Uterus (tissue), 4 donors: ENCODE data around the gene B3GNT9. TPM values are rescaled to one million over a fixed set of nuclear protein-coding genes. Genes with fewer than 3 reads are reported as not detected.
A peak's percentile ranks its signal among the peaks of the same experiment; 100 is the strongest.

Source experiments
- DNase-seq, 2 donors: peaks; one replicate each; pipeline ENCODE4 v3.0.0-alpha.2; 2019 to 2020
- H3K27ac ChIP-seq, 2 donors: fragments of 200-600 bp; sonication (generic); 1 replicate in 1 of 2; 2 replicates in 1 of 2; pipeline ENCODE4 v1.5.1; 2016 to 2018
- H3K27me3 ChIP-seq, 2 donors: fragments of 200-600 bp; sonication (generic); one replicate each; pipeline ENCODE4 v1.5.1; 2018 to 2019; ENCODE audit warnings: control low read depth in 1 of 2
- H3K36me3 ChIP-seq, 2 donors: fragments of 200-600 bp; sonication (generic); one replicate each; pipeline ENCODE4 v1.5.1; 2019; ENCODE audit warnings: control low read depth in 1 of 2
- H3K4me1 ChIP-seq, 2 donors: fragments of 200-600 bp; sonication (generic); one replicate each; pipeline ENCODE4 v1.5.1; 2018 to 2019; ENCODE audit warnings: control low read depth in 1 of 2
- H3K4me3 ChIP-seq, 2 donors: fragments of 200-600 bp; sonication (generic); 1 replicate in 1 of 2; 2 replicates in 1 of 2; pipeline ENCODE4 v1.5.1; 2018 to 2019; ENCODE audit warnings: mild to moderate bottlenecking in 1 of 2
- H3K9me3 ChIP-seq, 2 donors: fragments of 200-600 bp; sonication (generic); one replicate each; pipeline ENCODE4 v1.5.1; 2019; ENCODE audit warnings: control low read depth in 1 of 2
- POLR2A ChIP-seq, 2 donors: fragments of 450-650 bp; IDR thresholded peaks; one replicate each; pipeline ENCODE4 v1.6.1; 2016; ENCODE audit warnings: antibody characterized with exemption in 2 of 2, mild to moderate bottlenecking in 1 of 2, moderate library complexity in 1 of 2
- intact Hi-C: fragments of 100-400 bp; cut with DNase I; formaldehyde crosslinking; loops from one replicate; pipeline ENCODE4 v1.15.1; 2023; ENCODE audit warnings: low total_unique reads
- total RNA-seq, 4 donors: library from RNA; depleted of rRNA in 3 of 4; stranded (reverse); fragments of >200 nt in 3 of 4; gene quantifications; one replicate each; pipeline versions ENCODE4 v1.1.0 to v1.2.4, GENCODE V29; 2014 to 2023
- TF ChIP-seq, protein P1 (sequence below), 4 experiments: fragments of 200-600 bp in 2 of 4; fragments of 450-650 bp in 2 of 4; sonication (generic) in 2 of 4; IDR thresholded peaks; one replicate each; pipeline ENCODE4 v1.5.1; 2016 to 2019; ENCODE audit warnings: antibody characterized with exemption in 4 of 4, mild to moderate bottlenecking in 2 of 4, moderate library complexity in 1 of 4
- donor health status: DM: yes; HTN: yes; CAD: no.

Gene B3GNT9
- total RNA-seq, 4 donors from 2014 or later, result 2.4 to 40.1 (median 15.1) TPM

DNA sequence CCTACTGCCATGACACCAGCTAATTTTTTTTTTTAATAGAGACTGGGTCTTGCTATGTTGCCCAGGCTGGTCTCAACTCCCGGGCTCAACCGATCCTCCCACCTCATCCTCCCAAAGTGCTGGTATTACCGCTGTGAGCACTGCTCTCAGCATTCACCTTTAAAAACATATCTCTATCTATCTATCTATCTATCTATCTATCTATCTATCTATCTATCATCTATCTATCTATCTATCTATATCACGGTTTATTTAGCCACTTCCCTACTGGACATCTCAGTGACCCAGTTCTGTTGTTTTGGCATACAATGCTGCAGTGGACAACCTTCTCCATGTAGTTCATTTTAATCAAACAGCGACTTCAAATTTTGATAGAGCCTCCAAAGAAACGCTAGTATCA is 42.3 kb downstream of the B3GNT9 start:
- Histone ChIP-seq H3K4me1 (peaks cover 0 to 8% of the 10 kb centered on the region in 2 donors), H3K27ac (no peak overlapping the region), H3K36me3 (no peaks in the 10 kb centered on the region), H3K4me3 (no peak overlapping the region), H3K27me3 (no peaks in the 10 kb centered on the region), H3K9me3 (no peaks in the 10 kb centered on the region)
- TF ChIP-seq, protein P1, sequence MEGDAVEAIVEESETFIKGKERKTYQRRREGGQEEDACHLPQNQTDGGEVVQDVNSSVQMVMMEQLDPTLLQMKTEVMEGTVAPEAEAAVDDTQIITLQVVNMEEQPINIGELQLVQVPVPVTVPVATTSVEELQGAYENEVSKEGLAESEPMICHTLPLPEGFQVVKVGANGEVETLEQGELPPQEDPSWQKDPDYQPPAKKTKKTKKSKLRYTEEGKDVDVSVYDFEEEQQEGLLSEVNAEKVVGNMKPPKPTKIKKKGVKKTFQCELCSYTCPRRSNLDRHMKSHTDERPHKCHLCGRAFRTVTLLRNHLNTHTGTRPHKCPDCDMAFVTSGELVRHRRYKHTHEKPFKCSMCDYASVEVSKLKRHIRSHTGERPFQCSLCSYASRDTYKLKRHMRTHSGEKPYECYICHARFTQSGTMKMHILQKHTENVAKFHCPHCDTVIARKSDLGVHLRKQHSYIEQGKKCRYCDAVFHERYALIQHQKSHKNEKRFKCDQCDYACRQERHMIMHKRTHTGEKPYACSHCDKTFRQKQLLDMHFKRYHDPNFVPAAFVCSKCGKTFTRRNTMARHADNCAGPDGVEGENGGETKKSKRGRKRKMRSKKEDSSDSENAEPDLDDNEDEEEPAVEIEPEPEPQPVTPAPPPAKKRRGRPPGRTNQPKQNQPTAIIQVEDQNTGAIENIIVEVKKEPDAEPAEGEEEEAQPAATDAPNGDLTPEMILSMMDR (IDR thresholded peaks at IDR 0.05), result no peak
- no peak for TF ChIP-seq POLR2A (IDR thresholded peaks at IDR 0.05)
- DNase-seq, result no peak
- intact Hi-C loops, result no loop called here

DNA sequence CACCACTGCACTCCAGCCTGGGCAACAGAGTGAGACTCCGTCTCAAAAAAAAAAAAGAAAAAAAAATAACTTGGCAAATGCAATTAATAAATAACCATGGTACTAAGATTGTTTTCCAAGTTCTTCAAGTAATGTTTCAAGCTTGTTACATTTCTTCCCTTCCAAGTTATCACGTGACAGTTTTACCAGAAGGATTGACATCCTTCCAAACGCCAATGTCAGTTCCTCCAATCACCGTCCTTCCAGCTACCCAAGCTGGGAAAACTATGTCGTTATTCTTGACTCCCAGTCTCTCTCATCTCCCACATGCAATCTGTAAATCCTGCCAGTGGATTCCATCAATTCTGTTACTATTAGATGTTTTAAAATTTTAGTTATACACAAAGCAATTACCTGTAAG is 44.9 kb downstream of the B3GNT9 start:
- no peaks in the 10 kb centered on the region for H3K9me3 ChIP-seq
- peaks cover 0 to 7% of the 10 kb centered on the region in 2 donors for H3K4me1 ChIP-seq
- no peak overlapping the region for H3K4me3 ChIP-seq
- no peaks in the 10 kb centered on the region for H3K27me3 ChIP-seq
- TF ChIP-seq, protein P1 (IDR thresholded peaks at IDR 0.05), result no peak
- TF ChIP-seq POLR2A (IDR thresholded peaks at IDR 0.05), result no peak
- intact Hi-C loops, result no loop called here
- no peak for DNase-seq
- H3K36me3 ChIP-seq, result no peaks in the 10 kb centered on the region
- H3K27ac ChIP-seq, result no peak overlapping the region

DNA sequence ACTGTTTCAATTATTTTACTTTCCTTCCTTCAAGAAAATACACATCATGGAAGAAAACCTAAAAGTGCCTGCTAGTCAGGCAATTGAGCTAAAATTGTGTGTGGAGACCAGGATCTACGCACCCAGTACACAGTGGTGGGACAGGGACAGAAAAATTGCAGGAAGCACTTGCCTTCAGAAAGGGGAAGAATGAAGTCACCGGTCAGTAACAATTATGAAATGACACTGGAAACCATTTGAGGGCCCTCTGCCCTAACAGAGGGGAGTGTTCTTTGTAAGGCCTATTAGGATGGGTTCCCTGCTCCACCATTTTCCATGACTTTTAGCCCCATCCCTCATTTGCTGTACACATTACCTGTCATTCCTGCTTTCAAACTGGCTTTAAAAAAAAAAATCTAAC is 45.6 kb downstream of the B3GNT9 start:
- peaks cover 0 to under 1% of the 10 kb centered on the region in 2 donors for H3K4me1 ChIP-seq
- TF ChIP-seq, protein P1 (IDR thresholded peaks at IDR 0.05), result no peak
- no peak for TF ChIP-seq POLR2A (IDR thresholded peaks at IDR 0.05)
- no peak for DNase-seq
- no peaks in the 10 kb centered on the region for H3K9me3 ChIP-seq
- H3K4me3 ChIP-seq, result no peak overlapping the region
- intact Hi-C loops, result no loop called here
- H3K36me3 ChIP-seq, result no peaks in the 10 kb centered on the region
- no peaks in the 10 kb centered on the region for H3K27me3 ChIP-seq
- H3K27ac ChIP-seq, result no peak overlapping the region

DNA sequence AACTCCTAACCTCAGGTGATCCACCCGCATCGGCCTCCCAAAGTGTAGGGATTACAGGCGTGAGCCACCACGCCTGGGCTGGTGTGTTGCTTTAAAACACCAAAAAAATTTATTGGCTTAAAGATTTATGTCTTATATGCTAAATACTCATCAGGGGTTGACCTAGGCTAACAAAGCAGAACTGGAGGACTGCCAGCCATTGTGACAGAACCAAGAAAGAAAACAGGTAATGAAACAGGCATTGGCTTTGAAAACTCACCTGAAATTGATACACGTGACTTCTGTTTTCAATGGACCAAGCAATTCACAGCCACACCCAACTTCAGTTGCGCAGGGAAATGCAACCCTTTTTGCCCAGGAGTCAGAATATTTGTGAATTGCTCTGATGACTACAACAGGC is 46.0 kb downstream of the B3GNT9 start:
- Histone ChIP-seq H3K4me1 (no peaks in the 10 kb centered on the region), H3K4me3 (no peak overlapping the region), H3K9me3 (no peaks in the 10 kb centered on the region), H3K36me3 (no peaks in the 10 kb centered on the region), H3K27me3 (no peaks in the 10 kb centered on the region), H3K27ac (no peak overlapping the region)
- TF ChIP-seq POLR2A (IDR thresholded peaks at IDR 0.05), result no peak
- TF ChIP-seq, protein P1 (IDR thresholded peaks at IDR 0.05), result no peak
- no peak for DNase-seq
- intact Hi-C loops, result no loop called here

DNA sequence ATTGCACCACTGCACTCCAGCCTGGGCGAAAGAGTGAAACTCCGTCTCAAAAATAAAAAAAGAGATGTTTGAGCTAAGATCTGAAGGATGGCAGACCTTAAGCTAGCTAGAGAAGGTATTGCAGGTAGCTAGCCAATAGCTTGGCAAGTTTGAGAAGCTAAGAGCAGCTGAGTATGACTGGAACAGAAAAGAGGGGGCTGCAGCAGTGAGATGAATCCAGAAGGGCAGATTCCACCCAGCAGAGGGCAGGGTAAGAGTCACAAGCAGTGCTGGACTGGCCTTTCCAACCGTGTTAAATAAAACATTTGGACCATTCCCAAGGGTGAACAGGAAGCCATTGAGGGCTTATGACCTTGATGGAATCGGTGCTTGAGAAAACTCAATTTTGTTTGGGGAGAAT is 46.7 kb downstream of the B3GNT9 start:
- Histone ChIP-seq H3K27ac (no peak overlapping the region), H3K27me3 (no peaks in the 10 kb centered on the region), H3K9me3 (no peaks in the 10 kb centered on the region), H3K4me1 (no peaks in the 10 kb centered on the region), H3K36me3 (no peaks in the 10 kb centered on the region), H3K4me3 (no peak overlapping the region)
- no peak for DNase-seq
- TF ChIP-seq POLR2A (IDR thresholded peaks at IDR 0.05), result no peak
- TF ChIP-seq, protein P1 (IDR thresholded peaks at IDR 0.05), result peak in 2 of 4 experiments; percentile 10 to 26
- intact Hi-C loops, result no loop called here
